ENCODE measurements around the gene DBH. TPM values are rescaled to one million over a fixed set of nuclear protein-coding genes. Genes with fewer than 3 reads are reported as not detected.
"Not testable (repeated sequence)": the region's sequence is repeated elsewhere in the genome, so short reads cannot be mapped to it uniquely, and the experiment has no call there.

The DBH gene
- total RNA-seq, 4 donors from 2014 or later, result not detected

DNA sequence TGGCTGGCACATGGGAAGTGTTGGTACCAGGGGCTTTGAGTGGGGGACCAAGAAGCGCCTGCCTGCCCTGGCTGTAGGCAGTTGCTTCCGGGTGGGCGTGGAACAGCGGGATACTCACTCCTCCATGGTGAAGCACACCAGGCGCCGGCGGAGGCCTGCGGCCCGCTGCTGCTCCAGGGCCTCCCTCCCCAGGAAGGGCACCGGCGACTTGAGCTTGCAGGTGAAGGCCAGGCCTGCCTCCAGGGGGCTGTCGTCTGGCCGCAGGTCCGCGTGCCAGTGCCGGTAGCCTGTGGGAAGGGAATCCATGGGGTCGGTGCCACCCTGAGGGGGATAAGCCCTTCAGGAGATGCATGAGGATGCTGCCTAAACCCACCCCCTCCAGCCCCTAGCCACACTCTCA lies 34.3 kb downstream of the DBH start:
- TF ChIP-seq POLR2A (IDR thresholded peaks at IDR 0.05), result no peak
- TF ChIP-seq, protein P1, sequence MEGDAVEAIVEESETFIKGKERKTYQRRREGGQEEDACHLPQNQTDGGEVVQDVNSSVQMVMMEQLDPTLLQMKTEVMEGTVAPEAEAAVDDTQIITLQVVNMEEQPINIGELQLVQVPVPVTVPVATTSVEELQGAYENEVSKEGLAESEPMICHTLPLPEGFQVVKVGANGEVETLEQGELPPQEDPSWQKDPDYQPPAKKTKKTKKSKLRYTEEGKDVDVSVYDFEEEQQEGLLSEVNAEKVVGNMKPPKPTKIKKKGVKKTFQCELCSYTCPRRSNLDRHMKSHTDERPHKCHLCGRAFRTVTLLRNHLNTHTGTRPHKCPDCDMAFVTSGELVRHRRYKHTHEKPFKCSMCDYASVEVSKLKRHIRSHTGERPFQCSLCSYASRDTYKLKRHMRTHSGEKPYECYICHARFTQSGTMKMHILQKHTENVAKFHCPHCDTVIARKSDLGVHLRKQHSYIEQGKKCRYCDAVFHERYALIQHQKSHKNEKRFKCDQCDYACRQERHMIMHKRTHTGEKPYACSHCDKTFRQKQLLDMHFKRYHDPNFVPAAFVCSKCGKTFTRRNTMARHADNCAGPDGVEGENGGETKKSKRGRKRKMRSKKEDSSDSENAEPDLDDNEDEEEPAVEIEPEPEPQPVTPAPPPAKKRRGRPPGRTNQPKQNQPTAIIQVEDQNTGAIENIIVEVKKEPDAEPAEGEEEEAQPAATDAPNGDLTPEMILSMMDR (IDR thresholded peaks at IDR 0.05), result no peak
- H3K27me3 ChIP-seq, result no peaks in the 10 kb centered on the region
- DNase-seq, result no peak
- H3K36me3 ChIP-seq, result no peaks in the 10 kb centered on the region
- no peak overlapping the region for H3K27ac ChIP-seq
- H3K4me3 ChIP-seq, result no peak overlapping the region
- no peaks in the 10 kb centered on the region for H3K9me3 ChIP-seq
- H3K4me1 ChIP-seq, result no peaks in the 10 kb centered on the region

DNA sequence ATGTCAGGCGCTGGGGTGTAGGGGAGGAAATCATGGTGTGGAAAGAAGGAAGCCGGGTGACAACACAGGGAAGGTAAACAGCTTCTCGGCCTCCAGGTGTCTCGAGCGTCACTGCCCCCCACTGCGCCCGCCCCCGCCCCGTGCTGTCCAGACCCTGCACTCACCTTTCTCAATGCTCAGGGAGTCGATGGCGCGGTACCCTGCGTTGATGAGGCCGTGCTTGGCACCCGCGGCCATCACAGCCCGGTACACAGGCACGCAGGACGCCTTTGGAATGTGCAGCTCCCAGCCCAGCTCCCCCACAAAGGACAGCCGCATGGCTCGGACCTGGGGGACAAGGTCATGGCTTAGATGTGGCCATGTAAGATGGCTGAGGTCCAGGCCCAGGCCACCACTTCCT lies 35.2 kb downstream of the DBH start:
- no peaks in the 10 kb centered on the region for H3K36me3 ChIP-seq
- H3K27ac ChIP-seq, result no peak overlapping the region
- H3K4me3 ChIP-seq, result no peak overlapping the region
- TF ChIP-seq, protein P1 (IDR thresholded peaks at IDR 0.05), result no peak
- TF ChIP-seq POLR2A (IDR thresholded peaks at IDR 0.05), result no peak
- H3K9me3 ChIP-seq, result no peaks in the 10 kb centered on the region
- H3K4me1 ChIP-seq, result no peaks in the 10 kb centered on the region
- no peak for DNase-seq
- no peaks in the 10 kb centered on the region for H3K27me3 ChIP-seq

- Histone ChIP-seq H3K27ac (no peak overlapping the region), H3K36me3 (no peaks in the 10 kb centered on the region), H3K4me3 (no peak overlapping the region), H3K4me1 (no peaks in the 10 kb centered on the region), H3K27me3 (no peaks in the 10 kb centered on the region), H3K9me3 (no peaks in the 10 kb centered on the region)
- TF ChIP-seq, protein P1 (IDR thresholded peaks at IDR 0.05), result no peak
- TF ChIP-seq POLR2A (IDR thresholded peaks at IDR 0.05), result no peak
- DNase-seq, result no peak
Observed at GRCh38 chr9:133672503-133673257, 36.5 kb downstream of the DBH start.

GRCh38 chr9:133673258-133673655 lies 37.1 kb downstream of the DBH start:
- Histone ChIP-seq H3K27me3 (no peaks in the 10 kb centered on the region), H3K36me3 (no peaks in the 10 kb centered on the region), H3K9me3 (no peaks in the 10 kb centered on the region), H3K4me3 (no peak overlapping the region), H3K4me1 (no peaks in the 10 kb centered on the region), H3K27ac (no peak overlapping the region)
- DNase-seq, result no peak
- TF ChIP-seq, protein P1 (IDR thresholded peaks at IDR 0.05), result no peak
- no peak for TF ChIP-seq POLR2A (IDR thresholded peaks at IDR 0.05)

- TF ChIP-seq, protein P1 (IDR thresholded peaks at IDR 0.05), result no peak
- no peak for TF ChIP-seq POLR2A (IDR thresholded peaks at IDR 0.05)
Observed at GRCh38 chr9:133674091-133674490, 37.9 kb downstream of the DBH start.

GRCh38 chr9:133675796-133676195 lies 39.6 kb downstream of the DBH start:
- H3K9me3 ChIP-seq, H3K36me3 ChIP-seq, H3K4me3 ChIP-seq, H3K27ac ChIP-seq, H3K4me1 ChIP-seq, H3K27me3 ChIP-seq, DNase-seq: not testable (repeated sequence)

More at GRCh38 chr9:133674091-133674490, 37.9 kb downstream of the DBH start:
- no peaks in the 10 kb centered on the region for H3K4me1 ChIP-seq
- H3K9me3 ChIP-seq, result no peaks in the 10 kb centered on the region
- no peaks in the 10 kb centered on the region for H3K36me3 ChIP-seq
- no peak for DNase-seq
- H3K4me3 ChIP-seq, result no peak overlapping the region
- no peaks in the 10 kb centered on the region for H3K27me3 ChIP-seq
- H3K27ac ChIP-seq, result no peak overlapping the region
